Stimulated activated CD4-positive, alpha-beta T cell treated with anti-CD3 and anti-CD28 coated beads, Interleukin-12 subunit alpha, Interleukin-12 subunit beta, amount 100 ng/mL, for 48 hours (primary cell): ENCODE data around the gene FGD6.
"Not testable (repeated sequence)": the region's sequence is repeated elsewhere in the genome, so short reads cannot be mapped to it uniquely, and the experiment has no call there.

Experiments
- DNase-seq, 3 donors: peaks; one replicate each; pipeline ENCODE4 v3.0.0-alpha.2; 2020; ENCODE audit warnings: low read depth in 2 of 3, low spot score in 1 of 3

FGD6 gene

GRCh38 chr12:95205685-95206084, 11.6 kb downstream of the FGD6 start:
- DNase-seq = no peak

GRCh38 chr12:95205016-95205624, 12.1 kb downstream of the FGD6 start:
- DNase-seq = no peak

- no peak for DNase-seq
These were observed 13.0 kb downstream of the FGD6 start for GRCh38 chr12:95204141-95204866.

GRCh38 chr12:95203487-95204030, 13.7 kb downstream of the FGD6 start:
- no peak for DNase-seq

GRCh38 chr12:95202691-95203486, 14.4 kb downstream of the FGD6 start:
- DNase-seq = no peak

GRCh38 chr12:95201056-95201670, 16.1 kb downstream of the FGD6 start:
- no peak for DNase-seq

- no peak for DNase-seq
These were observed 17.0 kb downstream of the FGD6 start for GRCh38 chr12:95200128-95200894.

GRCh38 chr12:95198914-95199313, 18.4 kb downstream of the FGD6 start:
- no peak for DNase-seq

- DNase-seq = no peak
These were observed 19.6 kb downstream of the FGD6 start for GRCh38 chr12:95197636-95198035.

GRCh38 chr12:95196875-95197569, 20.2 kb downstream of the FGD6 start:
- not testable (repeated sequence) for DNase-seq

GRCh38 chr12:95195122-95195521, 22.1 kb downstream of the FGD6 start:
- DNase-seq = no peak

- no peak for DNase-seq
These were observed 24.1 kb downstream of the FGD6 start for GRCh38 chr12:95193139-95193538.

GRCh38 chr12:95192271-95192670, 25.0 kb downstream of the FGD6 start:
- no peak for DNase-seq

- DNase-seq = no peak
These were observed 26.1 kb downstream of the FGD6 start for GRCh38 chr12:95191060-95191696.

- DNase-seq = no peak
These were observed 29.3 kb downstream of the FGD6 start for GRCh38 chr12:95187865-95188415.

- no peak for DNase-seq
These were observed 31.4 kb downstream of the FGD6 start for GRCh38 chr12:95185854-95186253.

GRCh38 chr12:95185072-95185471, 32.2 kb downstream of the FGD6 start:
- DNase-seq = no peak

- DNase-seq = no peak
These were observed 33.1 kb downstream of the FGD6 start for GRCh38 chr12:95184121-95184520.

- peak in 2 of 3 donors; percentile 2 to 8 for DNase-seq
These were observed 34.3 kb downstream of the FGD6 start for GRCh38 chr12:95182868-95183415.
